ENCODE results near the gene SPA17.

Gene SPA17

GRCh38 chr11:124662106-124662505 is 11.6 kb upstream of the SPA17 start:
- DNase-seq (ENCODE audit: low read depth in 2 of 2): no peak

- DNase-seq (ENCODE audit: low read depth in 2 of 2): no peak
Observed at GRCh38 chr11:124663861-124664260, 9.8 kb upstream of the SPA17 start.

GRCh38 chr11:124667601-124668000 is 6.1 kb upstream of the SPA17 start:
- DNase-seq (ENCODE audit: low read depth in 2 of 2): no peak

- no peak for DNase-seq (ENCODE audit: low read depth in 2 of 2)
Observed at GRCh38 chr11:124669193-124669592, 4.5 kb upstream of the SPA17 start.

- no peak for DNase-seq (ENCODE audit: low read depth in 2 of 2)
Observed at GRCh38 chr11:124670732-124671131, 3.0 kb upstream of the SPA17 start.

- no peak for DNase-seq (ENCODE audit: low read depth in 2 of 2)
Observed at GRCh38 chr11:124672536-124673215, 1.0 kb upstream of the SPA17 start.

- no peak for DNase-seq (ENCODE audit: low read depth in 2 of 2)
Observed at GRCh38 chr11:124674168-124674517, 439 bp downstream of the SPA17 start.

- no peak for DNase-seq (ENCODE audit: low read depth in 2 of 2)
Observed at GRCh38 chr11:124674571-124674970, 867 bp downstream of the SPA17 start.

GRCh38 chr11:124676386-124676785 is 2.7 kb downstream of the SPA17 start:
- DNase-seq (ENCODE audit: low read depth in 2 of 2): no peak

GRCh38 chr11:124678416-124678815 is 4.7 kb downstream of the SPA17 start:
- DNase-seq (ENCODE audit: low read depth in 2 of 2): no peak

GRCh38 chr11:124681421-124681820 is 7.7 kb downstream of the SPA17 start:
- DNase-seq (ENCODE audit: low read depth in 2 of 2): no peak

GRCh38 chr11:124682443-124682842 is 8.7 kb downstream of the SPA17 start:
- no peak for DNase-seq (ENCODE audit: low read depth in 2 of 2)

- DNase-seq (ENCODE audit: low read depth in 2 of 2): no peak
Observed at GRCh38 chr11:124693142-124693541, 19.4 kb downstream of the SPA17 start.

- no peak for DNase-seq (ENCODE audit: low read depth in 2 of 2)
Observed at GRCh38 chr11:124699547-124699946, 25.8 kb downstream of the SPA17 start.

- no peak for DNase-seq (ENCODE audit: low read depth in 2 of 2)
Observed at GRCh38 chr11:124700028-124700427, 26.3 kb downstream of the SPA17 start.

- DNase-seq (ENCODE audit: low read depth in 2 of 2): no peak
Observed at GRCh38 chr11:124707829-124708228, 34.1 kb downstream of the SPA17 start.

- no peak for DNase-seq (ENCODE audit: low read depth in 2 of 2)
Observed at GRCh38 chr11:124712392-124712791, 38.7 kb downstream of the SPA17 start.

GRCh38 chr11:124716591-124716990 is 42.9 kb downstream of the SPA17 start:
- no peak for DNase-seq (ENCODE audit: low read depth in 2 of 2)

- DNase-seq (ENCODE audit: low read depth in 2 of 2): no peak
Observed at GRCh38 chr11:124717421-124717785, 43.7 kb downstream of the SPA17 start.

GRCh38 chr11:124717786-124718651 is 44.3 kb downstream of the SPA17 start:
- DNase-seq (ENCODE audit: low read depth in 2 of 2): no peak

GRCh38 chr11:124718801-124719200 is 45.1 kb downstream of the SPA17 start:
- no peak for DNase-seq (ENCODE audit: low read depth in 2 of 2)

GRCh38 chr11:124719534-124719933 is 45.8 kb downstream of the SPA17 start:
- DNase-seq (ENCODE audit: low read depth in 2 of 2): no peak

- no peak for DNase-seq (ENCODE audit: low read depth in 2 of 2)
Observed at GRCh38 chr11:124722176-124722575, 48.5 kb downstream of the SPA17 start.
